Right lobe of liver (tissue), 6 donors: Measurements from ENCODE around the gene NFATC1. TPM values are rescaled to one million over a fixed set of nuclear protein-coding genes. Genes with fewer than 3 reads are reported as not detected.

Source experiments
- ATAC-seq, 4 donors: fragments of 200-7000 bp; cut with Tn5 transposase; one replicate each; pipeline ENCODE4 v1.9.1; 2020; ENCODE audit warnings: mild to moderate bottlenecking in 4 of 4, moderate library complexity in 4 of 4
- DNase-seq, 3 donors: peaks; one replicate each; pipeline ENCODE4 v3.0.0-alpha.2; 2020
- H3K27ac ChIP-seq, 3 donors: fragments of 200-600 bp; one replicate each; pipeline ENCODE4 v1.8.0; 2022
- H3K27me3 ChIP-seq, 2 donors: fragments of 200-600 bp; one replicate each; pipeline ENCODE4 v1.8.0; 2022
- H3K36me3 ChIP-seq, 4 donors: fragments of 200-600 bp; sonication (generic) in 1 of 4; one replicate each; pipeline versions ENCODE4 v1.5.1 to v1.8.0; 2017 to 2022; ENCODE audit warnings: control low read depth in 1 of 4
- H3K4me1 ChIP-seq, 4 donors: fragments of 200-600 bp; sonication (generic) in 1 of 4; one replicate each; pipeline versions ENCODE4 v1.5.1 to v1.8.0; 2017 to 2022; ENCODE audit warnings: control low read depth in 1 of 4
- H3K4me3 ChIP-seq, 3 donors: fragments of 200-600 bp; one replicate each; pipeline ENCODE4 v1.8.0; 2022
- H3K9me3 ChIP-seq, 4 donors: fragments of 200-600 bp; sonication (generic) in 1 of 4; one replicate each; pipeline versions ENCODE4 v1.5.1 to v1.8.0; 2017 to 2022; ENCODE audit warnings: control low read depth in 1 of 4
- CTCF ChIP-seq, 4 donors: fragments of 200-600 bp in 3 of 4; fragments of 450-650 bp in 1 of 4; IDR thresholded peaks; one replicate each; pipeline versions ENCODE4 v1.5.1 to v1.8.0; 2016 to 2022; ENCODE audit warnings: antibody characterized with exemption in 4 of 4, mild to moderate bottlenecking in 2 of 4
- POLR2A ChIP-seq: fragments of 450-650 bp; IDR thresholded peaks from one replicate; pipeline ENCODE4 v1.6.1; 2017; ENCODE audit warnings: antibody characterized with exemption, mild to moderate bottlenecking
- WGBS: methylation state at CpG from one replicate; pipeline ENCODE4 v1.1.6; 2018; ENCODE audit warnings: low coverage, low lambda C conversion rate; ENCODE audit not compliant: insufficient coverage; ENCODE audit errors: missing lambda C conversion rate; 5-methylcytosine and 5-hydroxymethylcytosine counted together
- intact Hi-C, 2 donors: fragments of 100-400 bp; cut with DNase I; formaldehyde crosslinking; loops; one replicate each; pipeline versions ENCODE4 v1.11.2 to v1.14.1; 2022
- small RNA-seq, 2 experiments: library from RNA; depleted of rRNA; stranded (forward); fragments of <200 nt; gene quantifications; one replicate each; pipeline ENCODE3, GENCODE V24; 2016
- total RNA-seq, 6 experiments: library from RNA; depleted of rRNA in 2 of 6; stranded (reverse); fragments of >200 nt in 2 of 6; fragmentation: NEBNext Ultra II Directional in 3 of 6; extraction: Animal tissue kit (Norgen Biotek cat#: 25700) in 3 of 6; gene quantifications; one replicate each; pipeline versions ENCODE4 v1.1.0 to v1.2.4, GENCODE V29; 2016 to 2023
- donor health status: DM: no; HTN: yes; CAD: no.
- donor health status: DM: no; HTN: no; CAD: no.
- donor health status: DM: no; HTN: no; CAD: no.
- donor health status: DM: no; HTN: yes; CAD: no.
- donor health status: DM: no; HTN: yes; CAD: no.

NFATC1 gene
- total RNA-seq, 6 experiments from 2014 or later: 1.00 to 4.3 (median 2.9) TPM

- ATAC-seq (peak in 2 of 4 donors; percentile 3 to 23), DNase-seq (peak; percentile 23 to 51 (median 43))
- Histone ChIP-seq H3K27me3 (no peaks in the 10 kb centered on the region), H3K36me3 (no peaks in the 10 kb centered on the region), H3K4me3 (no peak overlapping the region), H3K9me3 (no peaks in the 10 kb centered on the region), H3K27ac (no peak overlapping the region), H3K4me1 (no peaks in the 10 kb centered on the region)
- TF ChIP-seq CTCF (IDR thresholded peaks at IDR 0.05): no peak
- no peak for TF ChIP-seq POLR2A
- 82% methylated on average over 6 of the region's 37 CpGs for WGBS
- intact Hi-C loops: no loop called here
These were observed 182.0 kb downstream of the NFATC1 start for GRCh38 chr18:79577451-79578395.

- TF ChIP-seq CTCF (IDR thresholded peaks at IDR 0.05): no peak
- no peak for TF ChIP-seq POLR2A
- Histone ChIP-seq H3K27ac (no peak overlapping the region), H3K9me3 (no peaks in the 10 kb centered on the region), H3K4me3 (no peak overlapping the region), H3K4me1 (no peaks in the 10 kb centered on the region), H3K27me3 (no peaks in the 10 kb centered on the region), H3K36me3 (no peaks in the 10 kb centered on the region)
- intact Hi-C loops: no loop called here
- no peak for ATAC-seq
- DNase-seq: peak; percentile 19 to 46 (median 44)
- WGBS: 82% methylated on average over 3 of the region's 27 CpGs
These were observed 182.9 kb downstream of the NFATC1 start for GRCh38 chr18:79578396-79579260.

Small RNAs within 50 kb of the gene (small RNA-seq; reads per million reads assigned to genes)
- gene AC018445.2: 0 reads per million in 2 experiments
